OCI-M1 (cell line): ENCODE measurements around the gene CABP4.
A peak's percentile ranks its signal among the peaks of the same experiment; 100 is the strongest.
"Not testable (repeated sequence)": the region's sequence is repeated elsewhere in the genome, so short reads cannot be mapped to it uniquely, and the experiment has no call there.

Experiments
- DNase-seq: peaks from one replicate; lab custom pipeline; 2025; lab: John Stamatoyannopoulos, UW

Gene CABP4

GRCh38 chr11:67482275-67482826, 27.2 kb downstream of the CABP4 start:
- no peak for DNase-seq

GRCh38 chr11:67482827-67483798, 28.0 kb downstream of the CABP4 start, which contains the start of gene AIP:
TSS of gene AIP (plus strand) at chr11:67483026. CDS start at chr11:67483159, 133 bp downstream.
- DNase-seq, result peak; percentile 99

GRCh38 chr11:67483831-67484665, 28.9 kb downstream of the CABP4 start:
- DNase-seq, result peak; percentile 25

GRCh38 chr11:67484847-67485311, 29.7 kb downstream of the CABP4 start:
- DNase-seq, result peak; percentile 73

GRCh38 chr11:67485873-67486361, 30.8 kb downstream of the CABP4 start:
- not testable (repeated sequence) for DNase-seq

GRCh38 chr11:67486481-67487195, 31.5 kb downstream of the CABP4 start:
- no peak for DNase-seq

GRCh38 chr11:67489203-67489884, 34.2 kb downstream of the CABP4 start:
- DNase-seq, result no peak

GRCh38 chr11:67489885-67490726, 35.0 kb downstream of the CABP4 start:
- no peak for DNase-seq

- no peak for DNase-seq
Observed at GRCh38 chr11:67490727-67491065, 35.5 kb downstream of the CABP4 start.

- DNase-seq, result no peak
Observed at GRCh38 chr11:67491276-67492068, 36.3 kb downstream of the CABP4 start.

GRCh38 chr11:67492069-67492727, 37.0 kb downstream of the CABP4 start:
- no peak for DNase-seq

GRCh38 chr11:67492801-67493547, 37.8 kb downstream of the CABP4 start:
- no peak for DNase-seq

- no peak for DNase-seq
Observed at GRCh38 chr11:67493548-67494370, 38.6 kb downstream of the CABP4 start.

- no peak for DNase-seq
Observed at GRCh38 chr11:67494371-67495233, 39.4 kb downstream of the CABP4 start.

GRCh38 chr11:67495234-67496005, 40.3 kb downstream of the CABP4 start:
- DNase-seq, result no peak
